Chondrocyte (in vitro differentiated cells): ENCODE data around the gene CXCR4. TPM values are rescaled to one million over a fixed set of nuclear protein-coding genes. Genes with fewer than 3 reads are reported as not detected.

Experiments
- DNase-seq: peaks from one replicate; pipeline ENCODE4 v3.0.0; 2021; ENCODE audit warnings: mixed read lengths, low spot score
- H3K27ac Mint-ChIP-seq: one replicate; pipeline ENCODE4 v1.8.0; 2021; ENCODE audit warnings: mild to moderate bottlenecking, moderate library complexity, mixed read lengths; ENCODE audit not compliant: unreplicated experiment
- H3K27me3 Mint-ChIP-seq: 2 replicates; pipeline ENCODE4 v1.8.0; 2021; ENCODE audit warnings: low read depth, mixed read lengths
- H3K36me3 Mint-ChIP-seq: 2 replicates; pipeline ENCODE4 v1.8.0; 2021; ENCODE audit warnings: low read depth, mixed read lengths
- H3K4me1 Mint-ChIP-seq: 2 replicates; pipeline ENCODE4 v1.8.0; 2021; ENCODE audit warnings: low read depth, mild to moderate bottlenecking, mixed read lengths
- H3K4me3 Mint-ChIP-seq: one replicate; pipeline ENCODE4 v1.8.0; 2021; ENCODE audit warnings: mild to moderate bottlenecking, moderate library complexity, mixed read lengths; ENCODE audit not compliant: unreplicated experiment
- H3K9me3 Mint-ChIP-seq: 2 replicates; pipeline ENCODE4 v1.8.0; 2021; ENCODE audit warnings: low read depth, mixed read lengths
- CTCF ChIP-seq: fragments of 200-600 bp; sonication (generic); IDR thresholded peaks from 2 replicates; pipeline ENCODE4 v1.5.0; 2021; ENCODE audit warnings: antibody characterized with exemption, mild to moderate bottlenecking, moderate library complexity
- long read RNA-seq: library from polyadenylated mRNA; stranded (forward); transcript quantifications from one replicate; pipeline ENCODE4 v2.0.0, GENCODE V29; 2021
- total RNA-seq: library from RNA; stranded (reverse); gene quantifications from 3 replicates; pipeline ENCODE4 v1.2.1, GENCODE V29; 2021

The CXCR4 gene
- not detected in 3 replicates for total RNA-seq
- long read RNA-seq, result 0 reads

GRCh38 chr2:136117909-136118818, at the start of gene CXCR4:
CXCR4 (minus strand) TSS chr2:136118149; CDS start chr2:136118060, 89 bp downstream.
- Mint-ChIP-seq H3K36me3 (no peaks in the 10 kb centered on the region), H3K9me3 (no peaks in the 10 kb centered on the region)

GRCh38 chr2:136164280-136164776, 46.4 kb upstream of the CXCR4 start:
- H3K27ac Mint-ChIP-seq, result no peak overlapping the region
- H3K27me3 Mint-ChIP-seq, result peaks cover 8% of the 10 kb centered on the region
- H3K9me3 Mint-ChIP-seq, result no peaks in the 10 kb centered on the region
- H3K4me3 Mint-ChIP-seq, result no peak overlapping the region
- no peak for TF ChIP-seq CTCF
- DNase-seq, result no peak
- H3K4me1 Mint-ChIP-seq, result no peaks in the 10 kb centered on the region
- no peaks in the 10 kb centered on the region for H3K36me3 Mint-ChIP-seq

More at GRCh38 chr2:136117909-136118818, at the start of gene CXCR4:
- no peak for DNase-seq
- H3K27ac Mint-ChIP-seq, result no peak within 1 kb of the TSS
- H3K4me1 Mint-ChIP-seq, result peaks cover 31% of the 10 kb centered on the region
- peaks cover 83% of the 10 kb centered on the region for H3K27me3 Mint-ChIP-seq
- H3K4me3 Mint-ChIP-seq, result peak within 1 kb of the TSS; percentile 75
- peak; percentile 20 for TF ChIP-seq CTCF

- Mint-ChIP-seq H3K4me1 (no peaks in the 10 kb centered on the region), H3K27ac (no peak overlapping the region), H3K36me3 (no peaks in the 10 kb centered on the region), H3K4me3 (no peak overlapping the region), H3K27me3 (peaks cover 7% of the 10 kb centered on the region), H3K9me3 (no peaks in the 10 kb centered on the region)
- TF ChIP-seq CTCF, result no peak
- DNase-seq, result no peak
Measured at GRCh38 chr2:136162438-136162837, 44.5 kb upstream of the CXCR4 start.

GRCh38 chr2:136156411-136156810, 38.5 kb upstream of the CXCR4 start:
- no peak for TF ChIP-seq CTCF
- no peak overlapping the region for H3K27ac Mint-ChIP-seq

GRCh38 chr2:136154384-136154783, 36.4 kb upstream of the CXCR4 start:
- Mint-ChIP-seq H3K4me3 (no peak overlapping the region), H3K27ac (no peak overlapping the region), H3K27me3 (peaks cover 6% of the 10 kb centered on the region), H3K36me3 (no peaks in the 10 kb centered on the region), H3K4me1 (no peaks in the 10 kb centered on the region), H3K9me3 (no peaks in the 10 kb centered on the region)
- DNase-seq, result no peak
- TF ChIP-seq CTCF, result no peak

More at GRCh38 chr2:136156411-136156810, 38.5 kb upstream of the CXCR4 start:
- H3K4me3 Mint-ChIP-seq, result no peak overlapping the region
- H3K27me3 Mint-ChIP-seq, result peaks cover 8% of the 10 kb centered on the region
- no peaks in the 10 kb centered on the region for H3K4me1 Mint-ChIP-seq
- H3K9me3 Mint-ChIP-seq, result no peaks in the 10 kb centered on the region
- no peaks in the 10 kb centered on the region for H3K36me3 Mint-ChIP-seq
- DNase-seq, result no peak
